Activated naive CD4-positive, alpha-beta T cell treated with anti-CD3 and anti-CD28 coated beads for 36 hours (primary cell): ENCODE results near the gene CFAP92. TPM values are rescaled to one million over a fixed set of nuclear protein-coding genes. Genes with fewer than 3 reads are reported as not detected.
A peak's percentile ranks its signal among the peaks of the same experiment; 100 is the strongest.

ENCODE experiments used
- CTCF ChIA-PET: fragments of 350-600 bp; sonication (Branson Sonifier 250); formaldehyde crosslinking; loops from one replicate; lab custom pipeline; 2021; ENCODE audit warnings: antibody characterized with exemption; lab: Charles Lee
- DNase-seq: peaks from one replicate; pipeline ENCODE4 v3.0.0-alpha.2; 2020
- H3K27ac Mint-ChIP-seq: one replicate; pipeline ENCODE4 v1.8.0; 2021; ENCODE audit warnings: mild to moderate bottlenecking, mixed read lengths
- H3K27me3 Mint-ChIP-seq: one replicate; pipeline ENCODE4 v1.8.0; 2021; ENCODE audit warnings: low read depth, mixed read lengths
- H3K36me3 Mint-ChIP-seq: one replicate; pipeline ENCODE4 v1.8.0; 2021; ENCODE audit warnings: low read depth, mixed read lengths
- H3K4me1 Mint-ChIP-seq: one replicate; pipeline ENCODE4 v1.8.0; 2021; ENCODE audit warnings: low read depth, mixed read lengths
- H3K4me3 Mint-ChIP-seq: one replicate; pipeline ENCODE4 v1.8.0; 2021; ENCODE audit warnings: mild to moderate bottlenecking, moderate library complexity, mixed read lengths
- H3K9me3 Mint-ChIP-seq: one replicate; pipeline ENCODE4 v1.8.0; 2021; ENCODE audit warnings: mixed read lengths
- intact Hi-C: fragments of 100-400 bp; cut with micrococcal nuclease; formaldehyde crosslinking; loops from one replicate; pipeline ENCODE4 v1.15.1; 2023
- total RNA-seq, 2 experiments: library from RNA; stranded (reverse); gene quantifications; one replicate each; pipeline ENCODE4 v1.2.3, GENCODE V29; 2021

Gene CFAP92
- total RNA-seq, 2 experiments from 2014 or later = 0.32 to 0.48 TPM

- Mint-ChIP-seq H3K27me3 (no peaks in the 10 kb centered on the region), H3K27ac (no peak overlapping the region), H3K36me3 (no peaks in the 10 kb centered on the region), H3K4me3 (no peak overlapping the region), H3K4me1 (peaks cover 11% of the 10 kb centered on the region), H3K9me3 (no peaks in the 10 kb centered on the region)
- DNase-seq = no peak
- intact Hi-C loops = no loop called here
- CTCF ChIA-PET = interaction anchor here (0.6 to 1.2 kb wide), 4 partner anchors 18 to 328 kb away, joined by 3 to 5 read pairs (median 4); no protein-coding TSS in a partner anchor
Measured at GRCh38 chr3:129033633-129034321, 39.9 kb upstream of the CFAP92 start.

- peaks cover 11% of the 10 kb centered on the region for H3K4me1 Mint-ChIP-seq
- no peak for DNase-seq
- no peaks in the 10 kb centered on the region for H3K36me3 Mint-ChIP-seq
- no peak overlapping the region for H3K4me3 Mint-ChIP-seq
- intact Hi-C loops = no loop called here
- H3K9me3 Mint-ChIP-seq = no peaks in the 10 kb centered on the region
- no peaks in the 10 kb centered on the region for H3K27me3 Mint-ChIP-seq
- CTCF ChIA-PET = interaction anchor here (0.6 kb wide), 1 partner anchor 327 kb away, joined by 3 read pairs; no protein-coding TSS in a partner anchor
- H3K27ac Mint-ChIP-seq = no peak overlapping the region
Measured at GRCh38 chr3:129033151-129033550, 39.3 kb upstream of the CFAP92 start.

GRCh38 chr3:129032716-129033115 lies 38.8 kb upstream of the CFAP92 start:
- CTCF ChIA-PET = no interaction called here
- H3K4me3 Mint-ChIP-seq = no peak overlapping the region
- H3K4me1 Mint-ChIP-seq = peaks cover 11% of the 10 kb centered on the region
- intact Hi-C loops = no loop called here
- no peak overlapping the region for H3K27ac Mint-ChIP-seq
- no peaks in the 10 kb centered on the region for H3K9me3 Mint-ChIP-seq
- no peaks in the 10 kb centered on the region for H3K36me3 Mint-ChIP-seq
- H3K27me3 Mint-ChIP-seq = no peaks in the 10 kb centered on the region
- no peak for DNase-seq

- Mint-ChIP-seq H3K4me3 (no peak overlapping the region), H3K9me3 (no peaks in the 10 kb centered on the region), H3K4me1 (peaks cover 14% of the 10 kb centered on the region), H3K27me3 (no peaks in the 10 kb centered on the region), H3K36me3 (no peaks in the 10 kb centered on the region), H3K27ac (no peak overlapping the region)
- CTCF ChIA-PET = interaction anchor here (0.7 to 1.7 kb wide), 2 partner anchors 9 to 61 kb away, joined by 3 to 5 read pairs; no protein-coding TSS in a partner anchor
- DNase-seq = no peak
- intact Hi-C loops = no loop called here
Measured at GRCh38 chr3:129031476-129032215, 37.8 kb upstream of the CFAP92 start.

- Mint-ChIP-seq H3K4me3 (no peak overlapping the region), H3K4me1 (peaks cover 14% of the 10 kb centered on the region), H3K9me3 (no peaks in the 10 kb centered on the region), H3K27ac (no peak overlapping the region), H3K36me3 (no peaks in the 10 kb centered on the region), H3K27me3 (no peaks in the 10 kb centered on the region)
- intact Hi-C loops = no loop called here
- CTCF ChIA-PET = interaction anchor here (0.6 to 7.2 kb wide), 9 partner anchors 15 to 219 kb away, joined by 3 to 64 read pairs (median 4); partner anchors contain the start of gene COPG1
- DNase-seq = no peak
Measured at GRCh38 chr3:129030611-129031010, 36.7 kb upstream of the CFAP92 start.

GRCh38 chr3:129028866-129029265 lies 35.0 kb upstream of the CFAP92 start:
- no peaks in the 10 kb centered on the region for H3K36me3 Mint-ChIP-seq
- H3K9me3 Mint-ChIP-seq = no peaks in the 10 kb centered on the region
- peaks cover 7% of the 10 kb centered on the region for H3K4me1 Mint-ChIP-seq
- DNase-seq = no peak
- intact Hi-C loops = no loop called here
- no peak overlapping the region for H3K4me3 Mint-ChIP-seq
- H3K27ac Mint-ChIP-seq = no peak overlapping the region
- no peaks in the 10 kb centered on the region for H3K27me3 Mint-ChIP-seq
- CTCF ChIA-PET = interaction anchor here (1.3 to 7.2 kb wide), 2 partner anchors 13 to 14 kb away, joined by 4 to 64 read pairs; no protein-coding TSS in a partner anchor

GRCh38 chr3:129027544-129027880 lies 33.6 kb upstream of the CFAP92 start:
- Mint-ChIP-seq H3K4me1 (peaks cover 7% of the 10 kb centered on the region), H3K27me3 (no peaks in the 10 kb centered on the region), H3K36me3 (no peaks in the 10 kb centered on the region), H3K27ac (no peak overlapping the region), H3K4me3 (peak overlapping the region; percentile 45), H3K9me3 (no peaks in the 10 kb centered on the region)
- intact Hi-C loops = loop anchor here (1.0 to 2.0 kb wide), 10 partner anchors 11 to 251 kb away; partner anchors contain the start of genes ACAD9, CFAP92, COPG1 and HMCES
- CTCF ChIA-PET = interaction anchor here (0.6 to 7.2 kb wide), 10 partner anchors 9 to 104 kb away, joined by 3 to 64 read pairs (median 6); no protein-coding TSS in a partner anchor
- DNase-seq = no peak

GRCh38 chr3:129026728-129027543 lies 33.1 kb upstream of the CFAP92 start:
- peak; percentile 96 for DNase-seq
- Mint-ChIP-seq H3K9me3 (no peaks in the 10 kb centered on the region), H3K4me3 (peak overlapping the region; percentile 77), H3K4me1 (peaks cover 7% of the 10 kb centered on the region), H3K27ac (peak overlapping the region; percentile 82), H3K27me3 (no peaks in the 10 kb centered on the region), H3K36me3 (no peaks in the 10 kb centered on the region)
- intact Hi-C loops = loop anchor here (1.0 to 2.0 kb wide), 10 partner anchors 11 to 251 kb away; partner anchors contain the start of genes ACAD9, CFAP92, COPG1 and HMCES
- CTCF ChIA-PET = interaction anchor here (0.7 to 7.2 kb wide), 17 partner anchors 10 to 219 kb away, joined by 3 to 64 read pairs (median 5); partner anchors contain the start of genes CFAP92 and RAB43

- DNase-seq = no peak
- Mint-ChIP-seq H3K4me3 (peak overlapping the region; percentile 77), H3K27me3 (no peaks in the 10 kb centered on the region), H3K36me3 (no peaks in the 10 kb centered on the region), H3K27ac (no peak overlapping the region), H3K9me3 (no peaks in the 10 kb centered on the region), H3K4me1 (peaks cover 7% of the 10 kb centered on the region)
- intact Hi-C loops = loop anchor here (2.0 kb wide), 1 partner anchor 31 kb away; the partner anchor contains the start of gene CFAP92
- CTCF ChIA-PET = interaction anchor here (0.6 to 7.2 kb wide), 13 partner anchors 10 to 220 kb away, joined by 3 to 64 read pairs (median 5); partner anchors contain the start of genes CFAP92 and RAB43
Measured at GRCh38 chr3:129025691-129026435, 32.0 kb upstream of the CFAP92 start.

- no peaks in the 10 kb centered on the region for H3K36me3 Mint-ChIP-seq
- intact Hi-C loops = no loop called here
- H3K27me3 Mint-ChIP-seq = no peaks in the 10 kb centered on the region
- H3K4me1 Mint-ChIP-seq = peaks cover 7% of the 10 kb centered on the region
- H3K4me3 Mint-ChIP-seq = no peak overlapping the region
- CTCF ChIA-PET = interaction anchor here (0.6 to 7.2 kb wide), 8 partner anchors 9 to 221 kb away, joined by 4 to 64 read pairs (median 7); partner anchors contain the start of gene CFAP92
- no peak for DNase-seq
- H3K9me3 Mint-ChIP-seq = no peaks in the 10 kb centered on the region
- no peak overlapping the region for H3K27ac Mint-ChIP-seq
Measured at GRCh38 chr3:129025108-129025507, 31.2 kb upstream of the CFAP92 start.

- intact Hi-C loops = no loop called here
- H3K27ac Mint-ChIP-seq = no peak overlapping the region
- H3K4me1 Mint-ChIP-seq = peaks cover 7% of the 10 kb centered on the region
- no peak overlapping the region for H3K4me3 Mint-ChIP-seq
- no peaks in the 10 kb centered on the region for H3K9me3 Mint-ChIP-seq
- no peaks in the 10 kb centered on the region for H3K36me3 Mint-ChIP-seq
- CTCF ChIA-PET = interaction anchor here (1.5 to 7.2 kb wide), 2 partner anchors 8 to 28 kb away, joined by 3 to 64 read pairs; no protein-coding TSS in a partner anchor
- H3K27me3 Mint-ChIP-seq = no peaks in the 10 kb centered on the region
- DNase-seq = no peak
Measured at GRCh38 chr3:129023909-129024308, 30.0 kb upstream of the CFAP92 start.
